GM12872 (cell line): ENCODE results near the gene PHF14.

ENCODE experiments used
- TF ChIP-seq, protein P1 (sequence below): IDR thresholded peaks from 3 replicates; pipeline ENCODE4 v1.5.1; 2011; ENCODE audit warnings: low read depth, mild to moderate bottlenecking, low read length, moderate library complexity; ENCODE audit not compliant: insufficient read depth

PHF14 gene

DNA sequence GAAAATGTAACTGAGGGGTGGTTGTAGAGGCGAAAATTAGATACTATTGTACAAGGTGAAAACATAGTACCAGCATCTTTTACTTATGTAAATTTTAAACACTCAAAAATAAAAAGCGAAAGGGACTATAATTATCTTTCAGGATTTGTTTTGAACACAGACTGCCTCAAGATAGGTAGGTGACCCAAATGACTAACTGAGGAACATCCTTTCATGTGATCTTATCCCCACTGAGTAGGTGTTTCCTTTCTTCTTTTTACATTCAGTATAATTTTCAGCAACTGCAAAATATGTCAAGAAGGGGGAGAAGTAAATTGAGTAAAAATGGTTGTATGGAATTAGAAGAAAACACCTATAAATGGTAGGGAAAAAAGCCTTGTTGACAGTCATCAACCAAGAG is 236.7 kb downstream of the PHF14 start:
- TF ChIP-seq, protein P1, sequence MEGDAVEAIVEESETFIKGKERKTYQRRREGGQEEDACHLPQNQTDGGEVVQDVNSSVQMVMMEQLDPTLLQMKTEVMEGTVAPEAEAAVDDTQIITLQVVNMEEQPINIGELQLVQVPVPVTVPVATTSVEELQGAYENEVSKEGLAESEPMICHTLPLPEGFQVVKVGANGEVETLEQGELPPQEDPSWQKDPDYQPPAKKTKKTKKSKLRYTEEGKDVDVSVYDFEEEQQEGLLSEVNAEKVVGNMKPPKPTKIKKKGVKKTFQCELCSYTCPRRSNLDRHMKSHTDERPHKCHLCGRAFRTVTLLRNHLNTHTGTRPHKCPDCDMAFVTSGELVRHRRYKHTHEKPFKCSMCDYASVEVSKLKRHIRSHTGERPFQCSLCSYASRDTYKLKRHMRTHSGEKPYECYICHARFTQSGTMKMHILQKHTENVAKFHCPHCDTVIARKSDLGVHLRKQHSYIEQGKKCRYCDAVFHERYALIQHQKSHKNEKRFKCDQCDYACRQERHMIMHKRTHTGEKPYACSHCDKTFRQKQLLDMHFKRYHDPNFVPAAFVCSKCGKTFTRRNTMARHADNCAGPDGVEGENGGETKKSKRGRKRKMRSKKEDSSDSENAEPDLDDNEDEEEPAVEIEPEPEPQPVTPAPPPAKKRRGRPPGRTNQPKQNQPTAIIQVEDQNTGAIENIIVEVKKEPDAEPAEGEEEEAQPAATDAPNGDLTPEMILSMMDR, result no peak

DNA sequence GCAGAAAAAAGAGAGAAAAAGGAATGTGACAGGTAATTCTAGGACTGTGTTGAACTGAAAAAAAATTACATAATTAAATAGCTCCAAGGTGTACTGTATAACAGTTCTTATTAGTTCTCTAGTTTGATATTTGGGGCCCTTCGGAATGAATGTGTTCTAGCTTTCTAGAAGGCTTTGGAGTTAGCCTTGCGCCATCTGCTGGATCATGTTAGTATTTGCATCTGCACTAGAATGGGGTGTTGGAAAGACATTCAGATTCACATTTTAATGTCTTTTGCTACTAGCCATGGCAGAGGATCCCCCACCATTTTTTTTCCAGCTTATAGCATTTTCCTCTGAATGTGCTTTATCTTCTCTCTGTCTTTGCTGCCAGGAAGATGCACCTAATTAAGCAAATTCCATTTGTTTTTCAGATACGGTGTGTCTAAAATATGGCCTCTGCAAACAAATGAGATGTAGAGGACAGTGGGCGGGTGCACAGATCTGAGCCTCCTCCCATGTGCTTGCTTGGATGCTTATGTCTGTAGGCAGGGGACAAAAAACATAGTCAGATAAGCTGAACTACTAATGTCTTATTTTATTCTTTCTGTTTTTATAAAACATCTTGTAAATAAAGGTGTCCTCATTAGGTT is 238.5 kb downstream of the PHF14 start:
- TF ChIP-seq, protein P1, result peak; percentile 79

DNA sequence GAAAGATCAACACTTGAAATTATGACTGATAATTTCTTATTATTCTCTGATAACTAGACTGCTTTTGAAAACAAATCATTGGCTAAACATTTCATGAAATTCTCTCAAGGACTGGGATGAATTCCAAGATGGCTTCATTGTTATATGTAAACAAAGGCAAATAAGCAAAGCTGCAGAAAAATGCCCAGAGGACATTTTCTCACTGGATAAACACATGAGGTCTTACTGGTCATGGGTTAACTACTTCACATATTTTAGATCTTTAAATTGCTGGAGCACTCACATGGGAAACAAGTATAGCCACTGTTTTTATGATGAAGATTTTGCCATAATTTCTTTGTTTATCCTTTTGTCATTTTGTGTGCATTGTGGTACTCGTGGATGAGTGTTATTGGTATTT is 239.1 kb downstream of the PHF14 start:
- TF ChIP-seq, protein P1, result no peak

DNA sequence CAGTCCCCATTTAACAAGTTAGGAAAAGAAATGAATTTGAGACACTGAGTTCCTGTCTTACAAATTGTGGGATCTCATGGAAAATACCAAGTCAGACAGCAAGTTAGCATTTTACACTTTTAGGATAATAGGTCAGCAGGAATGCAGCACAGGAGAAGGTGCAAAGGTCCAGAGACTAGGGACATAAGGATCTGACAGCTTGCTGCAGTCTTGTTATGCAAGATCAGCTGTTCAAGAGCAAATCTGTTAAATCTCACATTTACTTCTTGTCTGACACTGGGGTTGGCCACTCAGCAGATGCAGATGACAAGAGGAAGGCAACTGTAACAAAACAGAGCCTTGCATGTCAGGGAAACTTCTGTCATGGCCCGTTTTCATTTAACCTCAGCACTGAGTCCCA is 239.6 kb downstream of the PHF14 start:
- TF ChIP-seq, protein P1, result no peak

DNA sequence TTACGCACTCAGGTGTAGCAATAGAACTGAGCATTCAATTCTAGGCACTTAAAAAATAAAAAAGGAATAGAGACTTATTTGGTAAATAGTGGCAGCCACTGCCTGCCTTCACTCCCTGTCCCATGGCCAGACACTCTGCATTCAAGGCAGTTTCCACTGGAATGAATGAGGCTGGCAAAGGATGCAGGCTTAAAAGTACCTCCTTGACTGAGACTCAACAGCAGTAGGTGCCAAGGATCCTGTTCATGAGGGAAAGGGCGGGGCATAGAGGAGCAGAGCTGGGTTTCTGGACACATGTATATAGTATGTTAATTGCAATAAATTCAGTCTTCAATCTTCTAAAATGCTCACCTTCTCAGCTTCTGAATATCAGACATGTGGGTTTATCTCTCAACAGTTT is 242.6 kb downstream of the PHF14 start:
- TF ChIP-seq, protein P1, result no peak

DNA sequence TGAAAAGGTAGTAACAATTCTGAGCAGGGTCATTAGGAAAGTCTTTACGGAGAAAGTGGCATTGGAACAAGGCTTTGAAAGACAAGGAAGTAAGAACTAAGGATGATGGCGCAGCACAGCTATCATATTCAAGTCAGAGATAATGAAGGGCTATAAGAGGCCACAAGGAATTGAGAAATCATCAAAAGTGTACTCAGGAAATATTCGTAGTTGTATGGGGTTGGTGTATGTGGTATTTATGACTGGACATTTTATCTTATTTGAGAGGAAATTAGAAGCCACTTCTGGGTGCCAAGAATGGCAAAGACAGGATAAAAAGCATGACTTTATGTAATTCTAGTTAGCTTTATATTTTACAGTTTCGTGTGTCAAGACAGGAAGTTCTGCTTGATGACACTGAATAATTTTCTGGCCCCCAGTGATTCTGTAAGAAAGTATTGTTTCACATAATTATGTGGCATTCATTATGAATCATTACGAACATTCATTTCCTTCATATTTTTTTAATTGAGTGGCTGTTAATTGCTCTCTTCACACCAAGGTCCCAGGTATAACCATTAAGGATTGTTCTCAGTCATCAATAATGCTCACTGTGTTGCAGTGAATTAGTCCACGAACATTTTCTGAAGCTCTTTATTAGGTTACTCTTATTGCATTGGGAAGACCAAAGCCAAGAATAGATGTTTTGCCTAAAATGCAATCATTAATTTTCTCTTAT is 244.3 kb downstream of the PHF14 start:
- TF ChIP-seq, protein P1, result no peak
